Anterior cingulate cortex (tissue), 58 donors: Measurements from ENCODE around the gene ANKRD18B.
"Not testable (repeated sequence)": the region's sequence is repeated elsewhere in the genome, so short reads cannot be mapped to it uniquely, and the experiment has no call there.

Experiments used
- DNase-seq, 58 donors: peaks; one replicate each; lab custom pipeline; 2025; lab: John Stamatoyannopoulos, UW

ANKRD18B gene

GRCh38 chr9:33600911-33601310 is 76.9 kb downstream of the ANKRD18B start:
- not testable (repeated sequence) for DNase-seq

DNA sequence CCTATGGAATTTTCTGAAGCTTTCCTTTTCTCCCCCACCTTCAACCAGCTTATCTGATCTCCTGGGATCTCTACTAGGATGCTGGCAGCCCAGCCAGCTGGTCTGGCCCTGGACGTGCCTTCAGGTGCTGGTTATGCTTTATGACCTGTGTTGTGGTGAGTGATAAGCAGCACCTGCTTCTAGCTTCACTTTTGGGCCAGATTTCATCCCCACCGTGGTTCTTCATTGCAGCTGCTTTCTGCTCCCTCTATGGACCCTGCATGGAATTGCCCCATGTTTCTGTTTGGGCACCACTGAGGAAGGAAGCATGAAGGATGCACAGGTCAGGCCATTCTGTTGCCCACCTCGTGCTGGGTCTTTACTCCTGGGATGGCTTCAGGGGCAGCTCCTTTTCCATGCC is 80.2 kb downstream of the ANKRD18B start:
- not testable (repeated sequence) for DNase-seq

- DNase-seq: not testable (repeated sequence)
These were observed 80.9 kb downstream of the ANKRD18B start for GRCh38 chr9:33604936-33605335.

- no peak for DNase-seq
These were observed 87.3 kb downstream of the ANKRD18B start for GRCh38 chr9:33611358-33611757.

DNA sequence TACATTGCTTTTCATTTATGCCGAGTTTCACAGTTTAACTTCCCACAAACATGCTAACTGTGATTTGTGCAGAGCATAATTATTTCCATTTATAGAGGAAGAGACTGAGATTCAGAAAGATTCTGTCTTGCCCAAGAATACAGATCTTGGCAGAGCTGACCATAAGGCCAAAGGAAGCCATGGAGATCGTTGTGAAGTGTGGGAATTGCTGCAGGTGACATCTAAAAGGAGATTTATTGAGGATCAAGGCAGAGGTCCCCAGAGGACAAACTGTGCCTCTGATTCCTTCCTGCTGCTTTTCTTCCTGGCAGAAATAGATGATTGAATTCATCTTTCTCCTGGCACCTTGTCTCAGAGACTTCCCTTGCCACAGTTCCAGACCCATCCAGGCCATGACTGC is 88.4 kb downstream of the ANKRD18B start:
- not testable (repeated sequence) for DNase-seq

DNA sequence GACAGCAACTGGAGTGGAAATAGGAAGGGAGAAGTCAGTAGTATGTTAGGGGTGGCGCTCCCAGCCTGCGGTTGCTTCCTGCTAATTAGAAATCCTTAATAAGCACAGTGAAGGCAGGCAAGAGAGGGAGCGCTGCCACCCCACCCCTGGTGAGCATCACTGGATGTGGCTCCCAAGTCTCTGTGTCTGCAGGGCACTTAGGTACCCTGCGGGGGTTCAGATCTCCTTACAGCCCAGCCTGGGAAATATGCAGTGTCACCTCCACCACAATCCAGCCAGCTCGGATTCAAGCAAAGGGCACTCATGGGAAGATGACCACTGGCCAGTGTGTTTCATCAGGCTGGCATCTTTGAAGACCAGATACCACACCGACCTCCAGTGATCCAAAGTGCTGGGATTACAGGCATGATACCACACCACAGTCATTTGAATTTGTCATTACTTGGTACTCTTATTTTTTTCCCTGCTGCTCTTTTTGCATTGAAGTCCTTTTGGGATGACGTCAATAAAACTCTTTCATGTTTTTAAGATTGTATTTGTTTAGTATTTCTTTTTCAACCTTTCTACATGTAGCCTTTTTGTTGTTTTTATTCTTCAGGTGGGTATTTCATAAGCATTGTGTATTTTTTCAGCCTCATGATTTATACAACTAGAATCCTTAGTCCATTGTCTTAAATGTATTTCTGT is 90.1 kb downstream of the ANKRD18B start:
- DNase-seq: no peak

DNA sequence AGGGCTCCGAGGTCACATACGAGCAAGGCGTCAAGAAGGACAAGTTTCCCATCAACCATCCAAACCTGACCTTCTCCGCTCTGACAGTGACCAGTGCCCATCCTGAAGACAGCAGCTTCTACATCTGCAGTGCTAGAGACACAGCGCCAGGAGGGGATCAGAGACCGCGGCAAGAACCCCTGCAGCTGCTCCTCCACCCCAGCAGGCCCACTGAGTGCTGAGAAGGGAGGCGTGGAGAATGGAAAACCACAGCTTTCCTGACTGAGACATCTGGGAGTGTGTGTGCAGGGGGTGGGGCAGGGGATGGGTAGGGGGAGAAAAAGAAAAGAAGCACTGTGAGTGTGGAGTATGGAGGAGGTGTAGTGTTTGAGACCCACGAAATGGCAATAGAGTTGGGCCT is 94.3 kb downstream of the ANKRD18B start:
- not testable (repeated sequence) for DNase-seq

DNA sequence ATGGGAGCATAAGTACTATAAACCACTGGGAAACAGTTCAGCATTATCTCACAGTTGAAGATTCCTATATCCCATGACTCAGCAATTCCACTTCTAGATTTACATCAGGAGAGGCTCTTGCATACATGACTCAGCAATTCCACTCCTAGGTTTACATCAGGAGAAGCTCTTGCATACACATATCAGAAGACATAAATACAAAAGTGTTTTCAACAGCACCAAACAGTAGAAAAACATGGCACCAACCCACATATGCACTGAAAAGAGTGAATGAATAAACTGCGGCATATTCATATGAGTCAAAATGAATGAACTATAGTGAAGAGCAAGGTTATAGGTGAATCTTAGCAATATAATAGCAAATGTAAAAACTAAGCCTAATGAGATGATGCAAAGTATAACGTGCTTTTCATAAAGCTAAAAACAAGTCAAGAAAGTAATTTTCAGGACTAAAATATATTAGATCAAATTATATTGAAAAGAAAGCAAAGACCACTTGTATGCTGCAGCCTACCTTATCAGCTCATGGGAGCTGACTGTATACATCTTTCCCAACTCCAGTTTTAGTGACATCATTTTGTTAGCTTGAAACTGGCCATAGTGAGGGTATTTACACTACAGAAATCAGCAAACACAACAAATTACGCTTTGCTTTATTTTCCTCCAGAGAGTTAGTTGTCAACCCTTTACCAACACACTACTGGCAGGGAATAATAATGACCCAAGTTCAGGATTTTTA is 95.8 kb downstream of the ANKRD18B start:
- no peak for DNase-seq

GRCh38 chr9:33620738-33621439 is 96.8 kb downstream of the ANKRD18B start:
- no peak for DNase-seq
